ENCODE data around the gene REXO2. TPM values are rescaled to one million over a fixed set of nuclear protein-coding genes. Genes with fewer than 3 reads are reported as not detected.

Gene REXO2
- total and polyA plus RNA-seq, 2 of the 13 experiments (the other 11 are each of a cell fraction or from before 2014, with no cell fraction given): 95.6 to 104 TPM

- CTCF ChIA-PET (ENCODE audit: low intra/inter-chr PET ratio, low total read pairs): no interaction called here
- peaks cover 21% of the 10 kb centered on the region; the same call in 1 of the 2 replicates for H3K4me1 ChIP-seq (ENCODE audit: insufficient read depth, low read length)
- no peak overlapping the region for H2AFZ ChIP-seq (ENCODE audit: low read length)
- H3K4me2 ChIP-seq (ENCODE audit: low read depth, low read length): no peak overlapping the region
- ATAC-seq (peak; percentile 31; the same call in 1 of the 3 replicates), FAIRE-seq (no peak), DNase-seq (ENCODE audit: low spot score) (no peak)
- POLR2A ChIA-PET: interaction anchor here (1.1 kb wide), 1 partner anchor 47 kb away, joined by 3 read pairs; the partner anchor contains the start of gene REXO2
- in situ Hi-C loops (cut with HindIII; ENCODE audit: extremely low pct_ligation_motif_present, low pct_unique_long_range_greater_than_20kb): no loop called here
- WGBS (ENCODE audit: low lambda C conversion rate): 11% methylated on average over 4 of the region's 4 CpGs
- BruUV-seq (replicated peaks): no TSS peak
- H3K36me3 ChIP-seq (replicated peaks in 1 of 2; ENCODE audit: control insufficient read depth in 1 of 2, insufficient read depth in 2 of 2, low read length in 2 of 2): no peaks in the 10 kb centered on the region
- no peak overlapping the region for H3K27ac ChIP-seq (ENCODE audit: extremely low read length, insufficient read depth, low read length)
- intact Hi-C loops (cut with micrococcal nuclease; ENCODE audit: unreplicated experiment): no loop called here
- H3K79me2 ChIP-seq (ENCODE audit: insufficient read depth, low read length): no peaks in the 10 kb centered on the region
- H3K27me3 ChIP-seq (ENCODE audit: control insufficient read depth in 1 of 2, insufficient read depth in 2 of 2, low read length in 2 of 2): no peaks in the 10 kb centered on the region
- H4K20me1 ChIP-seq (ENCODE audit: insufficient read depth, low read length): no peaks in the 10 kb centered on the region
- no peak overlapping the region for H3K9ac ChIP-seq (ENCODE audit: insufficient read depth, low read depth, low read length)
- no peak overlapping the region for H3K4me3 ChIP-seq (replicated peaks in 1 of 3; ENCODE audit: insufficient read depth in 1 of 3, low read depth in 2 of 3, low read length in 3 of 3)
- H3K9me3 ChIP-seq (ENCODE audit: low read length): no peaks in the 10 kb centered on the region
- TF ChIP-seq TRIM22 (IDR thresholded peaks at IDR 0.05) (no peak), ZMAT3 (CRISPR knock-in tag; conservative IDR thresholded peaks at IDR 0.05) (no peak), ZSCAN25 (CRISPR knock-in tag; IDR thresholded peaks at IDR 0.05) (no peak)
These were observed 46.3 kb upstream of the REXO2 start for GRCh38 chr11:114392735-114393667.

GRCh38 chr11:114395736-114396135, 43.5 kb upstream of the REXO2 start:
- POLR2A ChIA-PET: interaction anchor here (1.0 kb wide), 1 partner anchor 44 kb away, joined by 3 read pairs; the partner anchor contains the start of gene REXO2
- H3K4me1 ChIP-seq (ENCODE audit: insufficient read depth, low read length): peaks cover 32% of the 10 kb centered on the region
- H3K9ac ChIP-seq (ENCODE audit: insufficient read depth, low read depth, low read length): no peak overlapping the region
- intact Hi-C loops (cut with micrococcal nuclease; ENCODE audit: unreplicated experiment) (no loop called here), in situ Hi-C loops (cut with HindIII; ENCODE audit: extremely low pct_ligation_motif_present, low pct_unique_long_range_greater_than_20kb) (no loop called here)
- BruUV-seq (replicated peaks): no TSS peak
- FAIRE-seq: no peak
- H2AFZ ChIP-seq (ENCODE audit: low read length): no peak overlapping the region
- no peaks in the 10 kb centered on the region for H3K9me3 ChIP-seq (ENCODE audit: low read length)
- CTCF ChIA-PET (ENCODE audit: low intra/inter-chr PET ratio, low total read pairs): no interaction called here
- H4K20me1 ChIP-seq (ENCODE audit: insufficient read depth, low read length): no peaks in the 10 kb centered on the region
- WGBS (ENCODE audit: low lambda C conversion rate): 7% methylated on average over 3 of the region's 3 CpGs
- peaks cover 0 to under 1% of the 10 kb centered on the region in 2 experiments; a peak in 1 of 5 replicates for H3K27me3 ChIP-seq (ENCODE audit: control insufficient read depth in 1 of 2, insufficient read depth in 2 of 2, low read length in 2 of 2)
- H3K27ac ChIP-seq (ENCODE audit: extremely low read length, insufficient read depth, low read length): no peak overlapping the region
- peak; percentile 5 for DNase-seq (ENCODE audit: low spot score)
- no peak overlapping the region for H3K4me3 ChIP-seq (replicated peaks in 1 of 3; ENCODE audit: insufficient read depth in 1 of 3, low read depth in 2 of 3, low read length in 3 of 3)
- H3K4me2 ChIP-seq (ENCODE audit: low read depth, low read length): no peak overlapping the region
- H3K36me3 ChIP-seq (replicated peaks in 1 of 2; ENCODE audit: control insufficient read depth in 1 of 2, insufficient read depth in 2 of 2, low read length in 2 of 2): no peaks in the 10 kb centered on the region
- peaks cover 19% of the 10 kb centered on the region for H3K79me2 ChIP-seq (ENCODE audit: insufficient read depth, low read length)
- no peak for ATAC-seq
- no peak for TF ChIP-seq ZNF546 (CRISPR knock-in tag; conservative IDR thresholded peaks at IDR 0.05)
- no peak for TF ChIP-seq HOMEZ (CRISPR knock-in tag; IDR thresholded peaks at IDR 0.05; ENCODE audit: low read depth)
- TF ChIP-seq KDM3A (CRISPR knock-in tag; IDR thresholded peaks at IDR 0.05; ENCODE audit: low read depth): no peak
- no peak for TF ChIP-seq ZNF639 (CRISPR knock-in tag; conservative IDR thresholded peaks at IDR 0.05)
- TF ChIP-seq FOXA1 (IDR thresholded peaks at IDR 0.05): no peak
- TF ChIP-seq FOXA1 (CRISPR knock-in tag; IDR thresholded peaks at IDR 0.05): peak; percentile 53; the same call in 1 of the 2 replicates
- no peak for TF ChIP-seq ZBTB38 (CRISPR knock-in tag; IDR thresholded peaks at IDR 0.05)
- TF ChIP-seq STAG1 (CRISPR knock-in tag; IDR thresholded peaks at IDR 0.05): peak; percentile 13; the same call in 1 of the 2 replicates
- no peak for TF ChIP-seq ZNF768 (CRISPR knock-in tag; IDR thresholded peaks at IDR 0.05)
- no peak for TF ChIP-seq KLF13 (CRISPR knock-in tag; IDR thresholded peaks at IDR 0.05)
- no peak for TF ChIP-seq SSRP1 (CRISPR knock-in tag; IDR thresholded peaks at IDR 0.05)

Data from HepG2 (cell line).